HG03159 (cell line): ENCODE results near the gene VAV2.

Experiments used
- ATAC-seq: cut with Tn5 transposase; IDR thresholded peaks from one replicate; pipeline ENCODE4 v1.9.1; 2021; ENCODE audit warnings: mild to moderate bottlenecking, moderate library complexity; ENCODE audit not compliant: unreplicated experiment

VAV2 gene

GRCh38 chr9:133841167-133841812 lies 150.8 kb downstream of the VAV2 start:
- ATAC-seq: no peak

GRCh38 chr9:133839822-133840329 lies 152.2 kb downstream of the VAV2 start:
- no peak for ATAC-seq

- no peak for ATAC-seq
Observed at GRCh38 chr9:133838859-133839507, 153.1 kb downstream of the VAV2 start.

- no peak for ATAC-seq
Observed at GRCh38 chr9:133837627-133838597, 154.2 kb downstream of the VAV2 start.

GRCh38 chr9:133836818-133837217 lies 155.3 kb downstream of the VAV2 start:
- no peak for ATAC-seq

- ATAC-seq: no peak
Observed at GRCh38 chr9:133836001-133836758, 155.9 kb downstream of the VAV2 start.

GRCh38 chr9:133835262-133835901 lies 156.7 kb downstream of the VAV2 start:
- no peak for ATAC-seq

GRCh38 chr9:133834080-133834976 lies 157.8 kb downstream of the VAV2 start:
- ATAC-seq: no peak

- no peak for ATAC-seq
Observed at GRCh38 chr9:133833388-133834025, 158.6 kb downstream of the VAV2 start.

GRCh38 chr9:133832877-133833276 lies 159.2 kb downstream of the VAV2 start:
- ATAC-seq: no peak

GRCh38 chr9:133830711-133831110 lies 161.4 kb downstream of the VAV2 start:
- no peak for ATAC-seq

GRCh38 chr9:133830310-133830709 lies 161.8 kb downstream of the VAV2 start:
- no peak for ATAC-seq

- ATAC-seq: no peak
Observed at GRCh38 chr9:133828338-133828997, 163.7 kb downstream of the VAV2 start.

- ATAC-seq: no peak
Observed at GRCh38 chr9:133826289-133827085, 165.6 kb downstream of the VAV2 start.

- no peak for ATAC-seq
Observed at GRCh38 chr9:133825555-133826218, 166.4 kb downstream of the VAV2 start.

GRCh38 chr9:133824802-133825186 lies 167.3 kb downstream of the VAV2 start:
- no peak for ATAC-seq
